Measurements from ENCODE around the gene PDE2A. TPM values are rescaled to one million over a fixed set of nuclear protein-coding genes. Genes with fewer than 3 reads are reported as not detected.

The PDE2A gene
- total and polyA plus RNA-seq, 2 donors (not counting 3 experiments of a cell fraction or from before 2014, with no cell fraction given), result 14.8 to 16.8 TPM

DNA sequence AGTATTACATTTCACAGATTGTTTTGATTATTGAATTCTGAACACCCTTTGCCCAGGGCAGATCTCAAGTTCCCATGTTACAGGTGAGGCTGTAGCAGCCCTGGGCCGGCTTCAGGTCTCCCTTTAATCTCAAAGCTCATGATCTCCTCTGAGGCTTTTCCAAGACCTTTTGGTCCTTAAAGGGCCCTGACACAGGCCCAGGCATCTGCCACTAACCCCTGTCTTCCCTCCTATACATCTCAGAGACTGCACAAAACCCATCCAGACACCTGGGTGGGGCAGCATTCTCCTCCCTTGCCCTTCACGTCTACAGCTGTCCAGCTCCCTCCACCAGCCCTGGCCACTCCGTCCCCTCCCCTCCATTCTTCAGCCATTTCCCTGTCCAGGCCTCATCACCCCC is 37.8 kb downstream of the PDE2A start:
- peaks cover 47% of the 10 kb centered on the region for H3K4me1 ChIP-seq (ENCODE audit: control insufficient read depth, extremely low read depth, insufficient read depth, low read length)
- dilution Hi-C loops (cut with MboI; ENCODE audit: extremely low pct_ligation_motif_present, low sequenced_read_pairs), result no loop called here
- no peak overlapping the region for H3K4me2 ChIP-seq (ENCODE audit: insufficient read depth, low read length)
- H4K20me1 ChIP-seq (replicated peaks; ENCODE audit: control insufficient read depth, extremely low read depth, insufficient read depth, low read length), result no peaks in the 10 kb centered on the region
- no peaks in the 10 kb centered on the region for H3K9me1 ChIP-seq (replicated peaks; ENCODE audit: control insufficient read depth, extremely low read depth, insufficient read depth, low read length)
- H3K79me2 ChIP-seq (ENCODE audit: control insufficient read depth, insufficient read depth, low read length), result no peaks in the 10 kb centered on the region
- H2AFZ ChIP-seq (ENCODE audit: low read depth, low read length), result no peak overlapping the region
- intact Hi-C loops (cut with micrococcal nuclease), result no loop called here
- H3K9ac ChIP-seq (replicated peaks; ENCODE audit: extremely low read depth, insufficient read depth, low read length), result no peak overlapping the region
- no peaks in the 10 kb centered on the region for H3K36me3 ChIP-seq (ENCODE audit: control insufficient read depth in 2 of 2, extremely low read depth in 1 of 2, insufficient read depth in 2 of 2, low read length in 2 of 2)
- no TSS peak for BruUV-seq (replicated peaks)
- H3K9me3 ChIP-seq (replicated peaks; ENCODE audit: control insufficient read depth, insufficient read depth, low read length), result no peaks in the 10 kb centered on the region
- ChIA-PET CTCF (interaction anchor here (1.3 to 6.6 kb wide), 7 partner anchors 10 to 165 kb away, joined by 3 to 61 read pairs (median 6); no protein-coding TSS in a partner anchor), POLR2A (no interaction called here)
- no peak overlapping the region for H3K4me3 ChIP-seq (replicated peaks in 1 of 3; ENCODE audit: insufficient read depth in 1 of 3, low read depth in 1 of 3, low read length in 3 of 3)
- TF ChIP-seq EZH2 (IDR thresholded peaks at IDR 0.05; ENCODE audit: borderline replicate concordance, low read depth, low read length, severe bottlenecking) (no peak), POLR2AphosphoS5 (IDR thresholded peaks at IDR 0.05; ENCODE audit: insufficient read depth, low read depth, low read length) (no peak), GATA2 (IDR thresholded peaks at IDR 0.05; ENCODE audit: insufficient read depth, insufficient read length, low read depth, low read length) (no peak), MAX (IDR thresholded peaks at IDR 0.05; ENCODE audit: insufficient read depth, insufficient read length) (no peak), FOS (IDR thresholded peaks at IDR 0.05; ENCODE audit: borderline replicate concordance, insufficient read depth, low read length) (no peak), MYC (IDR thresholded peaks at IDR 0.05; ENCODE audit: low read depth, low read length) (no peak), JUN (IDR thresholded peaks at IDR 0.05; ENCODE audit: borderline replicate concordance, insufficient read depth, insufficient read length, low read depth) (no peak), CTCF (IDR thresholded peaks at IDR 0.05; ENCODE audit: extremely low read depth in 1 of 2, insufficient read depth in 1 of 2, low read depth in 1 of 2, low read length in 2 of 2) (no peak)
- no peak for DNase-seq (ENCODE audit: low read depth, low spot score)
- H3K27me3 ChIP-seq (ENCODE audit: control insufficient read depth in 2 of 2, insufficient read depth in 2 of 2, low read length in 2 of 2), result peaks cover 0 to 2% of the 10 kb centered on the region in 2 experiments
- H3K27ac ChIP-seq (ENCODE audit: insufficient read depth, low read depth, low read length), result no peak overlapping the region
- FAIRE-seq, result no peak

Measured in endothelial cell of umbilical vein (primary cell).